ENCODE measurements around the gene EPAS1.

GRCh38 chr2:46389417-46389916 is 92.3 kb downstream of the EPAS1 start:
- TF ChIP-seq CTCF (IDR thresholded peaks at IDR 0.05) (no peak), EZH2phosphoT487 (IDR thresholded peaks at IDR 0.05) (no peak), EZH2 (IDR thresholded peaks at IDR 0.05) (no peak)
